Stimulated activated CD8-positive, alpha-beta memory T cell treated with anti-CD3 and anti-CD28 coated beads, Interleukin-7, amount 100 ng/mL, for 48 hours (primary cell): ENCODE data around the gene SH3RF3.

ENCODE experiments used
- DNase-seq, 2 donors: peaks; one replicate each; pipeline ENCODE4 v3.0.0-alpha.2; 2020; ENCODE audit warnings: low read depth in 1 of 2; ENCODE audit errors: extremely low read depth in 1 of 2

The SH3RF3 gene

DNA sequence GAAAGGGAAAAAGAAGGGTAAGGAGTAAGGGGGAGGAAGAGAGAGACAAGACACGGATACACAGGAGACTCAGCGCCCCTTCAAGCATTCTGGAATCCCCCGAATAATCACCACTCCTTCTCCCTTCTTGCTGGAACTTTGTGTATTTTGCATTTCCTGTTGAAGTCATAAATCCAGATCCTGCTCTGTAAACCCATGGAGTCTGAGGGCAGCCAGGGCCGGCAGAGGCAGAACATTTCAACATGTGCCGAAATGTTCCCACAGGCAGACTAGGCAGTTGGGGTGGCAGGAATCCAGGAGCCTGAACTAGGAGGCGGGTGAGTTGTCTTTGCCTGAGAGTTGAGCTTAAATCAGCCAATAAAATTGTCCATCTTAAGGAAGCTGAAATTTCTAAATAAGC, 193.1 kb downstream of the SH3RF3 start:
- DNase-seq, result no peak

DNA sequence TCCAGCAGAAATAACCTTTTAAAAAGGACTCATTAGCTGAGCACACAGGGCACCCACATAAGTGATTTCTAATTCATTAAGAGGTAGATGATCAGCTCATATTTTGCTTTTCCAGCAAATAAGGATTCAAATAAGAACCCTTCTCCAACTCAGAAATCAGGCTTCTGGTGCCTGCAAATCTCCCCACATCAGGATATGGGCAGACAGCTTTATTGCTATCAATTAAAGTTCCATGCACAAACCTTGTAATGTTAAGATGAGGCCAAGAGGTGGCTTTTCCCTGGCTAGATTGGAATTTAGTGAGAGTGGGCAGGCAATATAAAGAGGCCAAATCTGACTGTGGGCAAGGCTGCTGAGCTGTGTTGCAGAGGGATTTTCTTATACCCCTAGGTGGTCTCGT, 193.6 kb downstream of the SH3RF3 start:
- DNase-seq, result no peak

DNA sequence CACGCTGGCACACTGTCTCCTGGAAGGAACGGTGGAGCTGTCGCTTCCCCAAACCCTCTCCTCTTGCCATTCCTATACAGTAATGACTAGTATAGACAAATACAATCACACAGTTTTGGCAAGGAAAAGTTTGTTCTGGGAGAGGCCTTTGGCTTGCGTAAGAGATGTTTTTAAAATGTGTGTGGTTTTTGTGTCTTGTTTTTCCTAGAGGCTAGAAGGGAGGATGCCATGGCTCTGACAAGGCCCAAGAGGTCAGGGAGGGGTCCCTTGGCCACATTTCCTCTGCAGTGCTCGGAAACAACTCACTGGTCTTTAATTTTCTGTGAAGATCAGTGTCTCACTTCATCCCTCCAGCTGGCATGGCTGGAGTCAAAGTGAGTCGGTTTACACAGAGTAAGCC, 195.9 kb downstream of the SH3RF3 start:
- DNase-seq, result no peak

DNA sequence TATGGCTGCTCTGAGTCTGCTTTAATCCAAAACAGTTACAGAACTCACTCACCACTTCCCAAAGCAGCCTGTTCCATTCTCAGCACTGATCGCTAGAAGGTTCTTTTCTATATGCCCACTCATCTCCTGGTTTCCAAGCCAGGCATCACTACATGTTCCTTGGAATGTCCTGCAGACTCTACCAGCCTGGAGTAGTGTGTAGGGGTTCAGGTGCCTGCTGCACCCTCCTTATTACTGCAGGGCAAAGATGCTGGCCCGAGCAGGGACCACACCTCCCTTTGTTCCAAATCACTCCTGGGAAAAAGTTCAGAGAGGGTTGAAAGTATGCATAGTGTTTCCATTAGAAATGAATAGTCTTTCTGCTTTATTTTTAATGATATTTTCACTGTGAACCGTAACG, 196.6 kb downstream of the SH3RF3 start:
- DNase-seq, result no peak

DNA sequence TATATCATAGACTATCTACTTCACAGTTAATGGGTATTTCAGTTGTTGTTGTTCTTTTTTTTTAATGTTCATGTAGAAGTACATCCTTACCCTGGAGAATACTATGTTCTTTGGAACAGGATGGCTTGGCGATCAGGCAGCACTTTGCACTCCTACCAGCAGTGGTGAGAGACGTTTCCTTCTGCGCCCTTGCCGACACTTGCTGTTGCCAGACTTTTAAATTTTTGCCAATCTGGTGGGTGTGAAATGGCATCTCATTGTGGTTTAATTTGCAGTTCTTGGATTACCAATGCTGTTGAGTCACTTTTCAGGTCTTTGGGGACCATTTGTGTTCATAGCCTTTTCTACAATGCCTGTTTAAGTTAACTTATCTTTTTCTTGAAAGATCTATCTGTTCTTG, 197.3 kb downstream of the SH3RF3 start:
- DNase-seq, result no peak

DNA sequence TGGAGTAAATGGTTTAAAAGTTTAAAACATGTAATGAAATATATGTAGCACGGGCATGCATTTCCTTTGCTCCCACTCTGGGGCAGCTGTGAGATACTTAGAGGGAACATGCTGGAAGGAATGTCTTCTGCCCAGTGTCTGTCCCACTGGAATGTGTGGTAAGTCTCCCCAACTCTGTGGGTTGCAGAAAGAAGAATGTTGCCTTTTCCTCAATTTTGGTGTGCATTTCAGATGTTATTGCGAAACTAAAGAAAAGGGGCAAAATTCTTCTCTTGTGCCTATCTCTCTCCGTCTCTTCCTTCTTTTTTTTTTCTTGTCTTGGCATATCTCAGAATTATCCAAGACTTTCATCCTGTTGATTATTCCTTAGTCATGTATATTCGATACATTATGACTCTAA, 201.1 kb downstream of the SH3RF3 start:
- DNase-seq, result no peak

DNA sequence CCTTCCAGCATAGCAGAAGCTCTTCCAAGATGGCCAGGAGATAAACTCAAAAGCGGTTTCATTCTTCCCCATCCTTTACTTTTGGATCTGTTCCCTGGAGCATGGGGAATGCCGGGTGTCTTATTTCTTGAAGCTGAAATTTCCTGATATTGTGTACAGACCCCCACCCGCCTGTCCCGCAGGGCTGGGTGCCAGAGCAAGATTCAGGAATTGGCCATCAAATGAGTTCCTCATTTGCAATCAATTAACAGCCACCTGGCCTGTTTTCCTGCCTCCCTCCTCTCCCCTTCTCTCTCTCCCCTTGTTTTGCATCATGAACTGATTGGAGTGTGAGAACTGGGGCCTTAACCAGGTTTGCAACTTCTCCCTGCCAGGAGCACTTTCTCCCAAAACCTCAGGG, 202.1 kb downstream of the SH3RF3 start:
- DNase-seq, result no peak

DNA sequence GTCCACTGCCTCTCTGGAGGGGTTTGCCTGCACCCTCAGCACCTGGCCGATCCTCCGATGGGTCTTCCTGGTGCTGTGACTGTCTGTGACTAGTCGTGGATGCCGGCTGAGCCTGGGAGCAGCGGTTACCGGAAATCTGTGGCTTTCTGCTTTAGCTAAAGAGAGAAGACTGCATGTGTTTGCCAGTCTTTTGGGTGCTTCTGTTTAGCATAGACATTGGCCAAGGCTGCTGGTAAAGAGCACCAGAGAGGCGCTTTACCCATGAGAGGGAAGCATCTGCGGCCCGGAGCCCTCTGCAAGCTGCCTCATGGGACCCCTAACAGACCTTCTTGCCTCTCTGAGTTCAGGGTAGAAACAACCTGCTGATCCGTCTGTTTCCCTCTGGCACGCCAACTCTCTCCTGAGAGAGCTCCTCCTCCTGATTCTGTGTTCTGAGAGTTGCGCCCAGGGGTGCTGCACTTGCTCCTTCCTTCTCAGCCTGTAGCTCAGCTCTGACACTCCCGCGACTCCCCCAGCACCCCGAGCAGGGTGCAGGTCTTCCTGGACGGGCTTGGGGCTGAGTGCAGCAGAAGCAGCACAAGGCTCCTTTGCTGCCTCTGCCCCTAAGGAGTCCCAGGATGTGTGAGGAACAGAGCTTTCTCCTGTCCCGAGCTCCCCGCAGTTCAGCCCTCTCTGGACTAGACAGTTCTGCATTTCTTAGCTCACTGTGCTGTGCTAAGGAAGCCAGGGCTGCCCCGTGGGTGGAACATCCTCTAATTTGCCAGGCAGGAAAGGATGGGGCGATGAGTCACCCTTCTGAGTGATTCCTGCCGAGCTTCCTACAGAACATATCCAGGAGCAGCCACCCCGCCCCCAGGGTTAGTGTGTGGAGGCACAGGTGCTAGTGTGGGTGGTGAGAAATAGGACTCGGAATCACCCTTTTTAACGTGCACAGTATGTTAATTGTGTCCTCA, 203.2 kb downstream of the SH3RF3 start:
- DNase-seq, result peak in 1 of 2 donors; percentile 10

DNA sequence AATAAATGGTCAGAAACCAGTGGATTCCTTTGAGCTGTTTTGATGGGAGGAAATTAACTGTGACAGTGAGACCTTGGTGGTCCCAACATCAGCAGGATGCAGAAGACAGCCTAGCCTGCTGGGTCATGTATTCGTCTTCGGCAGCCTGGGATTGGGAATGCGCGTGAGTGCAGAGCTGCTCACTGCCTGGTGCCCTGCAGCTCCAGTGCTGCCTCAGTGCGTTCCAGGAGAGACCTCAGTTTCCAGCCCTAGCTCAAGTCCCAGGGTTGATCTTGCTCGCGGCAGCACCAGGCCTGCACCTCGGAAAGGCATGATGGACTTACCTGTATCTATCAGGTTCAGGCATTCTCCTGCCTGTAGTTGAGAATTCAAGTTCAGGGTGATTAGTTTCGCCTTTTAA, 203.9 kb downstream of the SH3RF3 start:
- DNase-seq, result no peak

DNA sequence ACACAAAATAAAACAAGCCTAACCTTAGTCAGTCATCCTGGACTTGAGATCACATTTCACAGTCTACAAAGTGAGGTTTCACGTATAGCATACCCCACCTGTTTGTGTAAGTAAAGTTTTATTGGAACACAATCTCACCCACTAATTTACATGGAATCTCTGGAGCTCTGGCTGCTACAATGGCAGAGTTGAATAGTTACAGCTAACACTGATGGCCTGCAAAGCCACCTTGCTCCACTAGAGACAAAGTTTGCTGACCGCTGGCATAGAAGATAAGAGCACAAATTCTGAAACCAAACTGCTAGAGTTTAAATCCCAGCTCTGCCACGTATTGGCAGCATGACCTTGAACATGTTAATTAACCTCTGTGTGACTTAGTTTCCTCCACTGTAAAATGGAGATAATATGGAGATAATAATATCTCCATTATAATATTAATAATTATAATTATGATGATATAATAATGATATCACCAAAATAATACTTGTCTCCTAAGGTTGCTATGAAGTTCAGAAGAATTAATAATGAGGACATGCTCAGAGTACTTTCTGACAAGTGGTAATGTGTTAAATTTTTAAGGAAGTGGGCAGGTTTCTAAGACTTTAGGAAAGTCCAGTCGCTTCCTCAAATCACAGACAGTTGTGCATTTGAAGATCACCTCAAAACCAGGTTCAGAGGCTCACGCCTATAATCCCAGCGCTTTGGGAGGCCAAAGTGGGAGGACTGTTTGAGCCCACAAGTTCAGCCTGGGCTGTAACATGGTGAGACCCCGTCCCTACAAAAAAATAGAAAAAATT, 204.6 kb downstream of the SH3RF3 start:
- no peak for DNase-seq

DNA sequence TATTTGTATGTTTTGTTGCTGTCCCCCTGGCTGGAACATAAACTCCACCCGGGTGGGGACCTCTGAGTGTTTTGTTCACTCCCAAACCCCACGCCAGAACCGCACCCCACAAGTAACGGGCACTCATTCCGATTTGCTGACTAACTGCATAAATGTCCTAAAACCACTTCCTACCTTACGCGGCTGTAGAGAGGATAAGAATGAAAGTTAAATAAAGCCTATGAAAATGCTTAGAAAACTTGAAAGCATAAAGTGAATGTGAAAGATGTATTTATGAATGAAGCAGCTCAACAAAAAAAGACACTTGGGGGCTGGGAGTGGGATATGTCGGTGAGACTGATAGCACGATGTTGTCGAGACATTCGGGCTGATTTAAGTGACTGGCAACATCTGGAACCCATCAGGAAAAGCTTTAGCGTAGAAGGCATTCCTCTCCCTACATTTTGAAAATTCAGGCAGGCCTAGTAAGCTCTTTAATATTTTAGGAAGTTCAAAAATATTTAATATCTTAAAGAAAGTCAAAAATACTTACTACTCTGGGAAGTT, 206.7 kb downstream of the SH3RF3 start:
- DNase-seq, result no peak

DNA sequence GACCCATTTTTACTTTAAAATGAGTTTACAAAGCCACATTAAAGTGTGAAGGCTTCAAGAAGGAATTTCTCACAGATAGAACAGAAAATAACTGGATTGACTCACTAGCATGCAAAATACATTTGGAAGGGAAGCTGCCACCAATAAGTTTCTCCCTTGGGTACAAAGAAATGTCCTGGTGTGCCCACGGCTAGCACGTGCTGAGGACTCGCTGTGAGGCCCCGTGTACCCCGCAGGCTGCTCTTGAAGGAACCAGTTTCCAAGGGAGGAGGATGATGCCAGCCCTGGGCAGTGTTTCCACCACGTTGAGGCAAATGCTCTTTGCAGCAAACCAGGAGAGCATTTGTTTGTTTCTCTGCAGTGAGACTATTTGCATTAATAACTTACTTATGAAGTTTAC, 207.3 kb downstream of the SH3RF3 start:
- no peak for DNase-seq

DNA sequence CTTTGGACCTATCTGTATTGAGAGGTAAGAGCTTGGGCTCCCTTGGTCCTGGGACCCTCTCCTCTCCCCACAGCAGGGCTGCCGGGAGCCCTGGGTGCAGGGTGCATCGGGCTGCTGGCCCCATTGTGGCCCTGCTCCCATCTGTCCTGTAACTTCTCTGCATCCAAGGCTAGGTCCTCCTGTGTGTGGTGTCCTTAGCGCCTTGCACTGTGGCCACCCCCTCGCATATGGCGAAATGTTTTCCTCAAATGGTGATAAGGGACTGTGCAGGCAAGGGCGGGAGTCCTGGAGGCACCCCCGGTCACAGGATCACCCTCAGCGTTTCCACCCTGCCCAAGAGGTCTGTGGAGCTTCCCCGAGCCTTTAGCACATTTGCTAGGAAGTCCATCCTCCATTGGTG, 208.2 kb downstream of the SH3RF3 start:
- no peak for DNase-seq

DNA sequence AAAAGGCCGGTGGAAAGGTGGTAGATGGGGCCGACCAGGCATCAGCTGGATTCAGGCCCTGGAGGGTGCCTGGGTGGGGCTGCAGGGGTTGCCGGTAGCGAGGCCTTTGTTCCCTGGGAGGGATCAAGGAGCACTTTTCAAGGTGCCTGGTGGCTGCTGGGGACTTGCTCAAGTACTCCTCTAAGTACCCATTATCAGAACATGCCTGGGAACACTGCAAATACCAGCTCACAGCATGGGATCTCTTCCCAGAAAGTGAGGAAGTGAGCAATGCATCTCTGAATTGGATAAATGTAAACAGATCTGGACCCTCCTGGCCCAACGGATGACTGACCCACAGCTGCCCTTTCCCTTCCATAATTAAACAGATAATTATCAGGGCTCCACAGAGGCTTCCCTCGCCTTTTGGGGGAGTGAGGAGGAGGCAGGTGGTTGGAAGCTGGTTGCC, 210.5 kb downstream of the SH3RF3 start:
- DNase-seq, result no peak

DNA sequence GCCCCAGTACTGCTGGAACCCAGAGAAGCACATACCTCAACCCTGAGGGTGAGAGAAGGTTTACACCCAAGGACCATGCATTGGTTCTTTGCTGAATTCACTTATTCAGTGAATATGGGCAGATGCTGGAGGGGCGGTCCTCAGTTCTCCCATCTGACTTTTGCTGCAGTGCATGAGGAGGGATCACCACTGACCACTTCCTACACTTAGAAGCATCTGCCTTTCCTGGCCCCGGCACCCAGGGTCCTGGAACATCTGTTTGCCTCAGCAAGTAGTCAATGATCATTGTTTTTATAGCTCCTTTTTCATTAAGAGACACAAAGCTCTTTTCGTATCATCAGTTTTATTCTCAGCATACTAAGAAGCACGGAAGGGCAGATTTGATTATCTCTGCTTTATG, 211.4 kb downstream of the SH3RF3 start:
- no peak for DNase-seq

DNA sequence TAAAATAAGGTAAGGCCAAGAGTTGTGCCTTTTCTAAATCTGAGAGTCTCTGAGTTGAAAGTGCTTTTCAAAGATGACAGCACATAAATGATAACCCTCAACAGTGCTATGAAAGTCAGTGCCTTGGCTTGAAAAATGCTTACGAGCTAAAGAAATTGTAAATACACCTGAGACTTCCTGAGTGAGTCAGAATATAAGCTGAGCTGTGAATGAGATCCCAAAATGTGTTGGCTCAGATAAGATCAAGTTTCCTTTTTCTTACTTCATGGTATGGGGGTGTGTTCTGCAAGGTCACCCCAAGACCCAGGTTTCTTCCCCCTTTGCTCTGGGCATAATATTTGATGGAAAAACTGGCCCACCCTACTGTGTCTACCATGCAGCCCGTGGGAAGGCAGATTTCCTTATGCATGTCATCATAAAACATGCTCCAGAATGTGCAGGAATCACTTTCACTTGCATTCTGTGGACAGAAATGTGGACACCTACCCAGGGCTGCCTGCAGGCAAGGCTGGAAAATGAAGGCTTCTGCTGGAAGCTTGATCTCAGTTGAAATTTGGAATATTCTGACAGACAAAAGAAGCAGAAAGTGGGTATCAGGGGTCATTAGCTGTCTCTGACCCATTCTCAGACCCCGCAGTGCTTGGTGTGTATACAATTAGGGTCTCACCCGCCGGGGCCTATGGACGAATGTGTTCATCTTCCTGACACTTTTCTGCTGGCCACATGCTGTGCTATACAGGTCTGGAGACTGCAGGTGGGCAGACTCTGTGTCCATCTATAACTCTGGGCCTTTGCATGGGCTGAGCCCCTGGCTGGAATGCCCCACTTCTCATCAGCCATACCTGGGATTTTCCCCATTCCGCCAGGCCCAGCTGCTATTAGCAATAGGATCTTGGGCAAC, 212.6 kb downstream of the SH3RF3 start:
- no peak for DNase-seq

DNA sequence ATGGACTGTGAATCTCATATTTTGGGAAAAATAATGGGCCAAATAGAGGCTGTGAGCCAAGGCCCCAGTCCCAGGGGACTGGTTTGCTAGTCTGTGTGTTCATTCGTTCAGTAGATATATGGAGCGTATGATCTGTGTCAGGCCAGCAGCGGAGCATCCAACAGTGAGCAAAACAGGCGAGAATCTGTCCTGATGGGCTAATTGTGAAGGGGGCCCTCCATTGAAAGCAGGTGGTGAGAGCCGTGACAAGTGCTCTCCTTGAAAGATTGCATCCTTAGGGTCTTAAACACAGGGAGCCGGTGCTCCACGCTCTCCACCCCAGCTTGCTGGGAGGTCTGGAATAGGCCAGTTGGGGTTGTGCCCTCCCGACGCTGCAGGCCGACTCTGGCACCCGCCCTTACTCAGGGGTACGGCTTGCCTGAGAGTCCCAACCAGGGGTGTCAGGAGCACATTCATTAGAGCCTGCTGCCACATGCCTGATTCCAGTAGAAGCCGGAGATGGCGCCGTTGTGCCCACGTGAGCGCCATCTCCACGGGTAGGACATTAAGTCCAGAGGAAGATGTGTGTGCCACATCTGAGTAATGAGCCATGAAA, 213.3 kb downstream of the SH3RF3 start:
- no peak for DNase-seq

DNA sequence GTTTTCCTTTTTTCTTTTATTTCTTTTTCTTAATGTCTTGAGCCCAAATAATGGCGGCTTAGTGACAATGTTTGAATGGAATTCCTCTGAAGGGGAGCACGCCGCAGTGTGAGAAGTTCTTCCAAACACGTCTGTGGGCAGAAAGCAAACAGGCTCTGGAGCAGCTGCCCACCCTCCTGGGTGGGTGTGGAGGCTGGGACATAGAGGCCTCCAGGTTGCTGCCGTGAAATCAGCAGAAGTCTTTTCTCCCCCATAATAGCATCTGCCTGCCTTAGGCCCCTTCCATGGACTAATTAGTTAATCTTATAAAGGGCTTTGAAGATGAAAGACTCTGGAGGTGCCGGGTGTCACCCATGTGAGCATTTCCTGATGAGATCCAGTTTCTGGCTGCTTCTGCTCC, 213.9 kb downstream of the SH3RF3 start:
- DNase-seq, result no peak

DNA sequence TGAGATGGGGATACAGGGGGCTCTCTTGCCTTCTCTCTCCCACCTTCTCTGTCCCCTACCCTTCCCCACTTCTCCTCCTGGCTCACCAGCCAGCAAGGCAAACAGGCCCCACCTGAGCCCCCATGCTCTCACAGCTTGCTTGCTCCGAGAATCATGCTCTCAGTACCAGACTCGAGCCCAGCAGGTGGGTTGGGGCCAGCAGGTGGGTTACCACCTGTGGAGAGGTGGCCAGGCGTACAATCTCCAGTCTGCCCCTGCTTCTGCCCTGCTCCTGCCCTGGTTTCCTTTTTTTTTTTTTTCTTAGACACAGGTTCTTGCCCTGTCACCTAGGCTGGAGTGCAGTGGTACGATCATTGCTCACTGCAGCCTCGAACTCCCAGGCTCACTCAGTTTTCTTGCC, 214.5 kb downstream of the SH3RF3 start:
- no peak for DNase-seq

DNA sequence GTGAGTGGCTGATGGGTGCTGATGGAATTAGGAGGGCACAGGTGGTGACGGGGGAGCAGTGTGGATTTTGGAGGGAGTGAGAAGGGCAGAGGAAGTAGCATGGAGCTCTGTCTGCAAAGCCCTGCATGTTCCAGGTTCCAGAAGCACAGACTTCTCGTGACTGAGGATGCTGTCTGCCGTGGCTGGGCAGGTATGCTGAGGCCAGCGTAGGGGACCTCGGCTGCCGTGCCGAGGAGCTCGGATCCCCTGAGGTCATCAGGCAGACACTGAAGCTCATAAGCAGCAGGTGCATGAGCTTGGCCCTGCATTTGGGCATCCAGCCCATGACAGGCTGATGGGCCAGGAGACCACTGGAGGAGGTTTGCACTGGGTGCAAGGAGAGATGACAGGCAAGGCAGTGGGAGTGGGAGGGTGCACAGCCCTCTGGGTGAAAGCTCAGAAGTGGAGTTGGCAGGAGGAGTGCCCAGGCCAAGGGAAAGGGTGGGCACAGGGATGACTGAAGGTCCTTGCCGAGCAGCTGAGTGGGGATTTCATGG, 215.3 kb downstream of the SH3RF3 start:
- DNase-seq, result no peak
